Activated naive CD8-positive, alpha-beta T cell (primary cell): Measurements from ENCODE around the gene RBBP8NL.

Experiments
- H3K27ac Mint-ChIP-seq: one replicate; pipeline ENCODE4 v1.8.0; 2021; ENCODE audit warnings: mixed read lengths
- H3K27me3 Mint-ChIP-seq: one replicate; pipeline ENCODE4 v1.8.0; 2021; ENCODE audit warnings: mixed read lengths
- H3K36me3 Mint-ChIP-seq: one replicate; pipeline ENCODE4 v1.8.0; 2021; ENCODE audit warnings: mixed read lengths
- H3K4me1 Mint-ChIP-seq: one replicate; pipeline ENCODE4 v1.8.0; 2021; ENCODE audit warnings: low read depth, mixed read lengths
- H3K4me3 Mint-ChIP-seq: one replicate; pipeline ENCODE4 v1.8.0; 2021; ENCODE audit warnings: mild to moderate bottlenecking, mixed read lengths
- H3K9me3 Mint-ChIP-seq: one replicate; pipeline ENCODE4 v1.8.0; 2021; ENCODE audit warnings: low read depth, mixed read lengths

Gene RBBP8NL

DNA sequence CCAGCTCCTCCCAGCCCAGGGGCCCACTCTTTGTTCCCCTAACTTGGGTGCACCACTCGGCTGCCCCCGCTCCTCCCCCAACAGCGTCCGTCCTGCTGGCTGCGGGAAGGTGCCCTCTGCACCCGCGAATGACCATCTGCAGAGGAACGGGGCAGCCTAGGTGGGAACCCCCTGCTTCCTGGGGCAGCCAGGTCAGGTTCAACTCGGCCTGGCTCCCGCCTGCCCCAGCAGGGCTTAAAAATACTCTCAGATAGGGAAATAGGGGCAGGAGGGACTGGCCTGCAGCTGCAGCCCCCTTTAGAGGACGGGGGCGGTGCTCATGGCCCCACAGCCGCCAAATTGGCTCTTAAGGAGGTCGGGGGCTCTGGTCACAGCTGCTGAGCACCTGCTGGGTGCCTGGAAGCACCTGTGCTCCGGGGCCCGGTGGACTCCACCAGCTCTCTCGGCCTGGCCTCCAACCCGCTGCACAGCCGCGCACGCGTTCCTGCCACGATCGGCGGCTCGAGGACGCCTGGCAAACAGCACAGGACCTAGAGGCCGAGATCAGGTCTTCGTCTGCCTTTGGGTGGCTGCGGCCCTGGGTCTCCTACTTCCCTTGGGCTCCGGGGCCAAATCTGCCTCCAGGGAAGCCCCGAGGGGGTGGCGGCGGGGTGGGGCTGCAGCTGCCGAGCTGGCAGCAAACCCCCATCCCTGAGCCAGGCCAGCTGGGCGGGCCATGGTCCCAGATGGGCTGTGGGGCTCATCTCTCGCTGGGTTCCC is 59.5 kb downstream of the RBBP8NL start:
- H3K27me3 Mint-ChIP-seq = peaks cover 2% of the 10 kb centered on the region

DNA sequence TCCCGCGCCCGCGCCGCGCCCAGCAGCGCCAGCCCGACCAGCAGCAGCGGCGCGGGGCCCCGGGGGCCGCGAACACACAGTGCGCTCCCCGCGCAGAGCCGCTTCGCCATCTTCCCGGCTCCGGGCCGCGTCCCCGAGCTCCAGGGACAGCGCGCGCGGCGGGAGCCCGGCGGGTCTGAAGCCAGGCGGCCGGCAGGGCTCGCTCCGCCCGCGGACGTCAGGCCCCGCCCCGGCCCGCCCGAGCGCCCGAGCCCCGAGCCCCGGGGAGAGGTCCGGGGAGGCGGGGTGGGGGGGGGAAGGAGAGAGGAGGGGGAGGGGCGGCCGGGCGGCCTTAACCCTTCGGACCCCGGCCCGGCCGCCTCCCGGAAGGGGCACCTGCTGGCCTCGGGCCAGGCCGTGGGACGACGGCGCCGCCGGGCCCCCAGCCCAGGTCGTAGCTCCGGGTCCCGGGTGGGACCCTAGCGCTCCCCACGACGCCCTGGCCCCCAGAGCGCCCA is 60.2 kb downstream of the RBBP8NL start, which contains the start of gene LAMA5:
Gene LAMA5, minus strand, starts transcription at position 177 of the 497 bp plus-strand sequence. Its CDS starts 67 bp downstream, at position 110.
- no peaks in the 10 kb centered on the region for H3K9me3 Mint-ChIP-seq
- no peaks in the 10 kb centered on the region for H3K36me3 Mint-ChIP-seq
- peaks cover 2% of the 10 kb centered on the region for H3K27me3 Mint-ChIP-seq
- H3K4me3 Mint-ChIP-seq = peak within 1 kb of the TSS; percentile 66
- peaks cover 6% of the 10 kb centered on the region for H3K4me1 Mint-ChIP-seq
- no peak within 1 kb of the TSS for H3K27ac Mint-ChIP-seq

More for the DNA sequence above, 59.5 kb downstream of the RBBP8NL start:
- peaks cover 6% of the 10 kb centered on the region for H3K4me1 Mint-ChIP-seq
- no peak overlapping the region for H3K27ac Mint-ChIP-seq
- no peaks in the 10 kb centered on the region for H3K36me3 Mint-ChIP-seq
- H3K9me3 Mint-ChIP-seq = no peaks in the 10 kb centered on the region
- peak overlapping the region; percentile 66 for H3K4me3 Mint-ChIP-seq

DNA sequence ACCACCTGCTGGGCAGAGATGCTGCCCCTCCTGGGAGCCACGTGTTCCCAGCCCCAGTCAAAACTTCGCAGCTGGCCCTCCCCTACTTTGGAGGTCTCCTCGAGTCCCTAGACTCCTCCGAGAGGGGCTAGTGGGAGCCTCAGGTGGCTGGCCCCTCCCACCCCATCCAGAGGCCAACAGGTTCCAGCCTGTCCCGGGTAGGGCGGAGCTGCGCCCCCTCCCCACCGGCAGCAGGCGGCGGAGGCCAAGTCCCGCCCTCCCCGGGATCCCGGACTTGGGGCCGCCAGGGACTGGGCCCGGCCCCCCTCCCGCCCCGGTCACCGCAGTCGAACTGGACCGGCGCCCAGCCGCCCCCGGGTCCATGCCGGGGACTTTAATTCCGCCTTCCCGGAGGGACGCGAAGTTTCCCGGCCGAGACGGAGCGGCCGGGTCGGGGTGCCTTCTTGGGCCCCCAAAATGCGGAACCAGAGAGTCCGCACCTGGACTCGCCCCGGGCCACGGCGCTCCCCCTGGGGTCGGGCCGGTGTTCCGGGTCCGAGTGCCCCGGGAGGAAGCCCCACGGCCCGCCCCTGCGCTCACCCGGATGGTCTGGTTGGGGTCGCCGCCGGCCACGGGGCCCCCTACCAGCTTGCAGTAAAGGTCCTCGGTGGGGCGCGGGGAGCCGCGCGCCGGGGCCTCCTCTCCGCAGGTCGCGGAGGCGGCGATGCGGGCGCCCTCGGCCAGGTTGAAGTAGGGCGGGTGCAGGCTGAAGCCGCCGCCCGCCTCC is 60.8 kb downstream of the RBBP8NL start:
- H3K4me3 Mint-ChIP-seq = no peak overlapping the region
- H3K27me3 Mint-ChIP-seq = peaks cover 2% of the 10 kb centered on the region
- H3K4me1 Mint-ChIP-seq = peaks cover 6% of the 10 kb centered on the region
- no peaks in the 10 kb centered on the region for H3K9me3 Mint-ChIP-seq
- no peaks in the 10 kb centered on the region for H3K36me3 Mint-ChIP-seq
- H3K27ac Mint-ChIP-seq = no peak overlapping the region

DNA sequence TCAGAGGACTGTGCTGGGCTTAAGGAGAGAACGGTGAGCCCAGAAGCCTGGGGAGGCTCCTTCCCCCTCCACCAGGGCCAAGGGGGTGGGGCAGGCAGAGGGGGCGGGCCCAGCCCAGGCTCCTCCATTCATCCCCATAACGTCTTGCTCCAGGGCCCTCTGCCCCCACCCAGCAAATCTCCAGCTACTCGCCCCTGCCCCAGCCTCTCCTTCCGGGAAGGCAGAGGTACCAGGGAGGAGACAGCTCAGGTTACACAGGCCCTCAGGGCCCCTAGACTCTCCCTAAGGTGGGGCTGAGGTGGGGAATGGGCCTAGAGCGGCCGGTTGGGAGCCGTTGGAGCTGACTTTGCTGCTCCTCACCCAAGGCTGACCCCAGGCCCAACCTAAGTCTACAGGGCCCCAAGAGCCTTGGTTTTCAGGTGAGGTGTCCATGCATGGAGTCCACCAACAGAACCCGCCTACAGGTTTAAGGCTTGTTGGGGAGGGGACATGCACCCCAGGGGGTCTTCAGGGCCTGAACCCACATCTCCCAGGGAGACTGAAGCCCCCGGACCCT is 61.4 kb downstream of the RBBP8NL start:
- H3K27ac Mint-ChIP-seq = no peak overlapping the region
- no peaks in the 10 kb centered on the region for H3K36me3 Mint-ChIP-seq
- H3K9me3 Mint-ChIP-seq = no peaks in the 10 kb centered on the region
- H3K27me3 Mint-ChIP-seq = peaks cover 2% of the 10 kb centered on the region
- H3K4me3 Mint-ChIP-seq = peak overlapping the region; percentile 57
- peaks cover 6% of the 10 kb centered on the region for H3K4me1 Mint-ChIP-seq

DNA sequence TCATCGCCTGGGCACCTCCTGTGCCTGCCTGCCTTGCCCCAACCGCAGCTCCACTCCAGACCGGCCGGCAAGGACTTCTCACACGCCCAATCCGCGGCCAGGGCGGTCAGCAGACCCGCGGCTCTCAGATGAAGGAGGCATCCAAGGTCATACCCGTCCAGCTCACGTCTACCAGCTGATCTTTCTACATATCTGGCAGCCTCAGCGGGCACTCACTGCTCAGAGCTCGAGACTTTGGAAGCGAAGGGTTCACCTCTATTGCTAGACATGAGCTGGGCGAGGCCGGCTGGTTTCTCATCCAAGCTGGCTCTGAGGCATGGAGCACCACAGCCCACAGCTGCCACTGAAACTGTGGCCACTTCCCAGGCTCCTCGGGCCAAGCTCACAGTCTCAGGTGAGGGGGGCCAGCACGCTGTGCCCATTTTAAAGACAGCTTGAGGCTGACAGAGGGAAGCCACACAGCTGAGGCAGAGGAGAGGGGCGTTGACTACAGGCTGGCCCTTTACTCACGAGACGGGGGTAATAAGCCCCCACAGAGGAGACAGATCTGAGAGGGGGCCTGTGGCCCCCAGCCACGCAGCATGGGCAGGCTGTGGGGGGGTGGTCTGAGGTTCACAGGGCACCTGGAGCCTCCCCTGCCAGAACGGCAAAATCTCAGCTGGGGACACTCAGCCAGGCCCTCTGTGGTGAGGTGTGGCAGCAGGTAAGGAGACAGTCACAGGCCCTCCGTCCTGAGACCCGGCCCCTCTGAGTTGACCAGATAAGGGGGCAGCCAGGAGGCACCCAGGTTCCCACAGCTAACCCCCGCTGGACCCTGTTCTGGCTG is 62.2 kb downstream of the RBBP8NL start:
- Mint-ChIP-seq H3K36me3 (no peaks in the 10 kb centered on the region), H3K4me1 (peaks cover 6% of the 10 kb centered on the region), H3K4me3 (peak overlapping the region; percentile 57), H3K9me3 (no peaks in the 10 kb centered on the region), H3K27ac (no peak overlapping the region), H3K27me3 (peaks cover 2% of the 10 kb centered on the region)

DNA sequence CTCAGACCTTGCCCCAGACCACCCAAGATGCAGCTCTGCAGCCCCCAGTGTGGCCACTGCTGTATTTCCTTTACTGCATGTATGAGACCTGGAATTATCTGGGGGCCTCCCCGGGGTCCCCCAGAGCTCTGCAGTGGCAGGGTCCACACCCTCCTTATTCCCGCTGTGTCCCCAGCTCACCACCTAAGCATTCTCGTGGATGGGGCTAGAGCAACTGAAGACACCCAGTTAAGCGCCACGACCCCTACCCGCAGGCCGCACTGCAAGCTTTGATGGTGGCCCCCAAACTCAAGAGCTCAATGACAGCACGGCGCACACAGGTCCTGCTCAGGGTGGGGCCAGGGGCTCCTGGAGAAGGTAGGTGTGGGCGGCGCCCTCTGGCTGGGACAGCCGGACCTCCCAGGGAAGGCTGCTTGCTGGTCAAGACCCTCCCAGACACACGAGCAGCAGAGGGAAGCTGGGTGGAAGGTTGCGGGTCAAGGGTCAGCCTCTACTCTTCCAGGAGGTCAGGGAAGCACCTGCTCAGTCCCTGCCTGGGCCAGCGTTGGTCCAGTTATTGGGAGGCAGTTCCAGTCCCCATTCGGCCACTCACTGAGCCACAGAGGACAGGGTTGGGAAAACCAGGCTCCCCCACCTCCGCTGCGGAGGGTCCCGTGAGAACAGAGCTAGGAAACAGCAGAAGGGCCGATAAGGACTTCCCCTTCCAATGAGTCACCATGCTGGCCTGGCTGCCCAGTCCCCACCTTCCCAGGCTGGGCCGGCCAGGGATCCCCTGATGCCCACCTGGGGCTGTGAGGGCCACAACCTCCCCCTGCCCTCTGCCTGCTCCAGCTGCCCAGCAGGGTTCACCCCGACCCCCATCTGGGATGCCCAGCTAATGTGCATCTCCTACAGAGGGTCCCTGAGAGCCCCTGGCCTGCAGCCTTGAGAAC is 63.2 kb downstream of the RBBP8NL start:
- Mint-ChIP-seq H3K36me3 (no peaks in the 10 kb centered on the region), H3K27ac (no peak overlapping the region), H3K4me3 (no peak overlapping the region), H3K4me1 (peaks cover 3% of the 10 kb centered on the region), H3K27me3 (no peaks in the 10 kb centered on the region), H3K9me3 (no peaks in the 10 kb centered on the region)

DNA sequence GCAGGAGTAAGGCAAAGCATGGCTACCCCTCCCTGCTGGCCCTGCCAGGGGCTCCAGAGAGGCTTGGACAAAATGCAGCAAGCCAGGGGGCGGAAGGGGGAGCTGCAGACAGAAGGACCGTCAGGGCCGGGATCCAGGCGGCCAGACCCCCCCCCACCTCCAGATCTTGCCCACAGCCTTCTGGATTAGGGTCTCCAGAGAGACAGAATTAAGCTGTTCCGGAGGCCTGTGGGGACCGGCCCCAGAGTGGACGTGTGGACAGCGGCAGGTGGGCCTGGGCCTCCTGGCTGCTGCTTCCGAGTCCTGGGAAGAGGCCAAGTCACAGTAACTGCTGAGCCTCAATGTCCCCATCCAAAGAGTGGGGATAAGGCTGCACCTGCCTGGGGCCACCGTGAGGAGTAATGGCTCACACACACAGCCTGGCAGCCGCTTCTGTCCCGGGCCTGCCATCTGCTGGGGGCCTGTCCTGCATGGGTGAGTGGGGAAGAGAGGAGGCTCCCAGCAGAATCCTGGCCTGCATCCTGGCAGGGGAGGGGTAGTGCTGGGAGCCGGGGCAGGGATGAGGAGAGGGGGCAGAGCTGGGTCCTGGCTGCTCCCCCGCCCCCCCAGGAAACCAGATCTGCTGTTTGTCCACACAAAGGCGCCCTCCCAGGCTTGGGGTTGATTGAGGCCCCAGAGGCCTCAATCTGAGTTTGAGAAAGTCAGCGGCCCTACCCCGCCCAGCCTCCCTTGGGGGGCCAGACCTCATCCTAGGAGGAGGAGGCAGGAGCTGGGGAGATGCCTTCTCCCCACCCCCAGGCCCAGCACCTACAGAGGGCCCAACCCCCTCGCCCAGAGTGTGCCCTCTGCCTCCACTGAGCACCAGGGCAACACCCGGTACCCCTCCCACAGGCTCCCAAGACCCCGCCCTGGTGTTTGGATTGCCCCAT is 64.1 kb downstream of the RBBP8NL start:
- H3K27me3 Mint-ChIP-seq = no peaks in the 10 kb centered on the region
- H3K9me3 Mint-ChIP-seq = no peaks in the 10 kb centered on the region
- no peak overlapping the region for H3K27ac Mint-ChIP-seq
- H3K4me1 Mint-ChIP-seq = peaks cover 3% of the 10 kb centered on the region
- no peaks in the 10 kb centered on the region for H3K36me3 Mint-ChIP-seq
- H3K4me3 Mint-ChIP-seq = no peak overlapping the region

DNA sequence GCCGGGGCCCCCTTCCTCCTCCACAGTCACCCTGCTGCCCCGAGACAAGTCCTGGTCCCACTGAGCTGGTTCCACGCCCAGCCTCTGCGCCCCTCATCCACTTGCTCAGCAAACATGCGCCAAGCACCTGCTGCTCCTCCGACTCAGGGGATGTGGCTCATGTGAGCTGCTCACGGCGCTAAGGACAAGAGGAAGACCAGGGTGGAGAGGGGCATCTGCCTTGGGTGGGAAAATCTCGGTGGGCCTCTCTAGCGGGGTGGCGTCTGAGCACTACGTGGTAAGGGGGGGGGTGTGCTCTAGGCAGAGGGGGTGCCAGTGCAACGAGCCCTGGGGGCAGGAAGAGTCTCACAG is 64.8 kb downstream of the RBBP8NL start:
- Mint-ChIP-seq H3K36me3 (no peaks in the 10 kb centered on the region), H3K9me3 (no peaks in the 10 kb centered on the region), H3K4me1 (peaks cover under 1% of the 10 kb centered on the region), H3K27ac (no peak overlapping the region), H3K27me3 (no peaks in the 10 kb centered on the region), H3K4me3 (no peak overlapping the region)

DNA sequence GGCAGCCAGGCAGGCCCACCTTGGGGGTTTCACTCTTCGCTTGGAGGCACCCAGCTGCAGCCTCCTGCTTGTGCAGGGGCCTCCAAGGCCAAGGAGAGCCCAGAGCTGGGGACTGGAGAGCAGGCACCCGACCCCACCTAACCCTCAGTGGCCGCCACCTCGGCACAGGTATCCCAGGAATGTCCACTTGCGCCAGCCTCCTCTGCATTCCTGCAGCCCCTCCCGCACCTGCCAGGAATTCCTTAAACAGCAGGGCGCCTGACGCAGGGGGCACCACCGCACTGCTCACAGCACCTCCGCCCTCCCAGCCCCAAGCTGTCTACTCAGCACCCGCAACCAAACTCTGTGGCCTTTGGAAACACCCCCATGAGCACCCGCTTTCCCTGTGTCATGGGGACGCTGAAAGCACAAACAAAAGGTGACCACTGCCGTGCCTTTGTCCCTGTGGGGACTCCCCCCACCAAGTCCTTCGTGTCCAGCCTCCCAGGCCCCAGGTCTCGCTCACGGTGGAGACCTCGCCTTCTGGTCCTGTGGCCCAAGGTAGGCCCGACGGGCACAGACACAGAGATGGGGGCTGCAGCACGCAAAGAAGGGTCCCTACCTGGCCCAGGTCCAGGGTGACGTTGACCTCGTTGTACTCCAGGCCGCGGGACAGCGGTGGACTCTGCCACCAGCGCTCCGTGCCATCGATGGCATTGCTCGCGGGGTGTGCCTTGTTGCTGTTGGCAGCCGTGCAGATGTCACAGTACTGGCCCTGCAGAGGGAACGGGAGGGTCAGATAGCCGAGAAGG is 65.3 kb downstream of the RBBP8NL start:
- Mint-ChIP-seq H3K4me1 (no peaks in the 10 kb centered on the region), H3K9me3 (no peaks in the 10 kb centered on the region)

DNA sequence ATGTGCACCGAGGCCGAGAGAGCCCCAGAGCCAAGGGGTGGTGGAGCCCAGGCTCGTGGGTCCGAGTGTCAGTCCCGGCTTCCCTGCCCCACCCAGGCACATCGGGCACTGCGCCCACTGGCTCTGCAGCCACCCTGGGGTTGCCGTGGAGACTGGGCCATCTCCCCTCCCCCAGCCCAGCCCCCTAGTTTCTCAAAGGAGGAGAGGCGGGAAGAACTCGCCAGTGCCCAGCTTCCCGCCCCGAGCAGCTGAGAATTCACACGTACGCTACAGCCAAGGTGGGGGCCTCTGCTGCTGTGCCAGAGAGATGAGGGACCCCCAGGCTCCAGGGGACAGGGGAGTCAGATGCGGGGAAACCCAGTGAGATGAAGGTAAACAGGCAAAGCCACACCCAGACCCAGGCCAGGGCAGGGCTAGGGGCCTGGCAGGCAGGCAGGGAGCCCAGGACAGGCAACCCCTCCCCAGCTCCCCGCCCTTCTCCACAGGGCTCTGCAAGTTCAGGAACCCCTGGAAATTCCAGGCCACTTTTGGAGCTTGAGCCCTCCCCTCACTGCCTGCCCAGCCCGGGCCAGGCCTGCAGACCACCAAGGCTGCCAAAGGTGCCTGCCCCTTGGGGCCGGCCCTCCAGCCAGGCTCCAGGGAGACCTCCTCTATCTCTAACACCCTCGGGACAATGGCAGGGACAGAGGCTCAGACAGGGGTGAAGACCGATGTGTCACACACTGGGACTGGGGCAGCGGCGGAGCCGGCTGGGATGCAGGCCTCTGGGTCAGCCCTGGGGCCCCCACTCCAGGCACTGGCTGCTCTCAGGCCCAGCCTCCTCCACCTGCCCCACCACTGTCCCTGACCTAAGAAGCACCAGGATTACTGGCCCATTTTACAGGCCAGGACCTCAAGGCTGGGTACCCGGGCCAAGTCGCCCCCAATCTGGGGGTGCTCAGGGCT is 66.2 kb downstream of the RBBP8NL start:
- H3K36me3 Mint-ChIP-seq = no peaks in the 10 kb centered on the region
- no peaks in the 10 kb centered on the region for H3K9me3 Mint-ChIP-seq
- H3K4me1 Mint-ChIP-seq = no peaks in the 10 kb centered on the region
- H3K4me3 Mint-ChIP-seq = no peak overlapping the region
- no peak overlapping the region for H3K27ac Mint-ChIP-seq
- no peaks in the 10 kb centered on the region for H3K27me3 Mint-ChIP-seq

More for the DNA sequence above, 65.3 kb downstream of the RBBP8NL start:
- Mint-ChIP-seq H3K4me3 (no peak overlapping the region), H3K27ac (no peak overlapping the region), H3K36me3 (no peaks in the 10 kb centered on the region), H3K27me3 (no peaks in the 10 kb centered on the region)
